Measurements from ENCODE around the gene NHLRC4. TPM values are rescaled to one million over a fixed set of nuclear protein-coding genes. Genes with fewer than 3 reads are reported as not detected.

Gene NHLRC4
- total and polyA plus RNA-seq, 2 of the 4 experiments (the other 2 are of a cell fraction): 0.72 to 0.84 TPM

- no peak overlapping the region for H2BK20ac ChIP-seq (ENCODE audit: low read depth, low read length)
- no peaks in the 10 kb centered on the region for H3K27me3 ChIP-seq (ENCODE audit: control insufficient read depth, insufficient read depth, low read length)
- no peak overlapping the region for H2AK5ac ChIP-seq (ENCODE audit: low read depth, low read length)
- H2BK120ac ChIP-seq (ENCODE audit: low read depth, low read length): no peak overlapping the region
- H2AFZ ChIP-seq (replicated peaks; ENCODE audit: low read length, poor library complexity): peak overlapping the region; percentile 43
- no peak overlapping the region for H3K18ac ChIP-seq (ENCODE audit: low read depth, low read length)
- H3K9ac ChIP-seq (ENCODE audit: low read depth, low read length): no peak overlapping the region
- CTCF ChIA-PET: interaction anchor here (0.7 kb wide), 1 partner anchor 37 kb away, joined by 3 read pairs; no protein-coding TSS in a partner anchor
- no peak overlapping the region for H3K14ac ChIP-seq (replicated peaks; ENCODE audit: low read depth, low read length)
- no peaks in the 10 kb centered on the region for H3K4me1 ChIP-seq (ENCODE audit: control insufficient read depth, insufficient read depth, low read length)
- no peak overlapping the region for H4K91ac ChIP-seq (ENCODE audit: insufficient read depth, low read depth, low read length)
- H3K23ac ChIP-seq (ENCODE audit: low read depth, low read length): no peak overlapping the region
- H3K9me3 ChIP-seq (ENCODE audit: control insufficient read depth, insufficient read depth, low read length): no peaks in the 10 kb centered on the region
- POLR2A ChIA-PET (ENCODE audit: unreplicated experiment): no interaction called here
- no peak; the same call in 1 of the 2 replicates for ATAC-seq (ENCODE audit: low read depth)
- H4K8ac ChIP-seq (ENCODE audit: low read depth in 2 of 2, low read length in 2 of 2): no peak overlapping the region
- no peak for DNase-seq
- no peak for TF ChIP-seq SMC3 (IDR thresholded peaks at IDR 0.05; ENCODE audit: low read depth, low read length)
- TF ChIP-seq CTCF (conservative IDR thresholded peaks at IDR 0.05; ENCODE audit: low read depth, low read length): 0 out of 2 replicates have a peak, but pooled peaks have one; percentile 5
- no peak for TF ChIP-seq CEBPB (IDR thresholded peaks at IDR 0.05; ENCODE audit: low read depth, low read length)
- in situ Hi-C loops (cut with MboI; ENCODE audit: low sequenced_read_pairs): no loop called here
- H3K9me1 ChIP-seq (ENCODE audit: insufficient read depth, low read length): no peaks in the 10 kb centered on the region
- H2BK5ac ChIP-seq (ENCODE audit: low read depth, low read length, poor library complexity, severe bottlenecking): no peak overlapping the region
- H3K27ac ChIP-seq (ENCODE audit: insufficient read depth, low read length): no peak overlapping the region
- no CpG with 5 or more reads among the region's 8 CpGs for WGBS, 2 experiments (ENCODE audit: extremely low coverage in 2 of 2, insufficient read length in 1 of 2)
- H3K36me3 ChIP-seq (ENCODE audit: control insufficient read depth, insufficient read depth, low read length): peaks cover 16% of the 10 kb centered on the region; the same call in 1 of the 2 replicates
- intact Hi-C loops (cut with micrococcal nuclease): no loop called here
- H3K4me2 ChIP-seq (ENCODE audit: low read depth, low read length): no peak overlapping the region
- no peak overlapping the region for H2BK15ac ChIP-seq (ENCODE audit: low read depth, low read length)
- H3K79me1 ChIP-seq (ENCODE audit: low read depth in 1 of 2, low read length in 2 of 2): peaks cover 3 to 12% of the 10 kb centered on the region in 2 experiments; a peak in 2 of 4 replicates
- no peak overlapping the region for H3K4me3 ChIP-seq (ENCODE audit: insufficient read depth, low read depth, low read length)
- H3K4ac ChIP-seq (ENCODE audit: low read depth, low read length): no peak overlapping the region
- BruUV-seq (replicated peaks): no TSS peak
- dilution Hi-C loops (cut with HindIII; ENCODE audit: low sequenced_read_pairs, unreplicated experiment): no loop called here
- H2AK9ac ChIP-seq (replicated peaks; ENCODE audit: low read depth, low read length, poor library complexity): no peak overlapping the region
- no peak overlapping the region for H4K5ac ChIP-seq (ENCODE audit: low read depth, low read length)
- H4K20me1 ChIP-seq (ENCODE audit: insufficient read depth, low read length): no peaks in the 10 kb centered on the region; the same call in 1 of the 2 replicates
- H3K56ac ChIP-seq (ENCODE audit: extremely low read depth, insufficient read depth, low read length): no peak overlapping the region
Measured at GRCh38 chr16:576823-577201, 10.0 kb downstream of the NHLRC4 start.
